Measurements from ENCODE around the gene TTC7B.
A peak's percentile ranks its signal among the peaks of the same experiment; 100 is the strongest.

The TTC7B gene

GRCh38 chr14:90507428-90507827 lies 308.8 kb downstream of the TTC7B start:
- DNase-seq (ENCODE audit: low spot score) = no peak

- no peak for DNase-seq (ENCODE audit: low spot score)
Measured at GRCh38 chr14:90506748-90507147, 309.5 kb downstream of the TTC7B start.

- DNase-seq (ENCODE audit: low spot score) = no peak
Measured at GRCh38 chr14:90505531-90505930, 310.7 kb downstream of the TTC7B start.

- no peak for DNase-seq (ENCODE audit: low spot score)
Measured at GRCh38 chr14:90504643-90505042, 311.6 kb downstream of the TTC7B start.

GRCh38 chr14:90503582-90503981 lies 312.6 kb downstream of the TTC7B start:
- no peak for DNase-seq (ENCODE audit: low spot score)

GRCh38 chr14:90502760-90503159 lies 313.5 kb downstream of the TTC7B start:
- DNase-seq (ENCODE audit: low spot score) = no peak

GRCh38 chr14:90500665-90501370 lies 315.4 kb downstream of the TTC7B start:
- no peak for DNase-seq (ENCODE audit: low spot score)

- DNase-seq (ENCODE audit: low spot score) = no peak
Measured at GRCh38 chr14:90499908-90500664, 316.1 kb downstream of the TTC7B start.

- DNase-seq (ENCODE audit: low spot score) = no peak
Measured at GRCh38 chr14:90499121-90499520, 317.1 kb downstream of the TTC7B start.

GRCh38 chr14:90498198-90498597 lies 318.0 kb downstream of the TTC7B start:
- no peak for DNase-seq (ENCODE audit: low spot score)

GRCh38 chr14:90496379-90496778 lies 319.9 kb downstream of the TTC7B start:
- no peak for DNase-seq (ENCODE audit: low spot score)

GRCh38 chr14:90495357-90496276 lies 320.6 kb downstream of the TTC7B start:
- DNase-seq (ENCODE audit: low spot score) = peak; percentile 74

- DNase-seq (ENCODE audit: low spot score) = no peak
Measured at GRCh38 chr14:90491911-90492531, 324.2 kb downstream of the TTC7B start.

- peak; percentile 45 for DNase-seq (ENCODE audit: low spot score)
Measured at GRCh38 chr14:90491221-90491885, 324.9 kb downstream of the TTC7B start.

GRCh38 chr14:90490720-90491050 lies 325.5 kb downstream of the TTC7B start:
- DNase-seq (ENCODE audit: low spot score) = no peak

- no peak for DNase-seq (ENCODE audit: low spot score)
Measured at GRCh38 chr14:90489916-90490719, 326.1 kb downstream of the TTC7B start.

GRCh38 chr14:90489306-90489705 lies 326.9 kb downstream of the TTC7B start:
- DNase-seq (ENCODE audit: low spot score) = no peak

GRCh38 chr14:90488256-90488655 lies 328.0 kb downstream of the TTC7B start:
- DNase-seq (ENCODE audit: low spot score) = no peak

GRCh38 chr14:90487462-90487861 lies 328.8 kb downstream of the TTC7B start:
- no peak for DNase-seq (ENCODE audit: low spot score)

- no peak for DNase-seq (ENCODE audit: low spot score)
Measured at GRCh38 chr14:90487031-90487430, 329.2 kb downstream of the TTC7B start.

GRCh38 chr14:90484291-90484690 lies 331.9 kb downstream of the TTC7B start:
- no peak for DNase-seq (ENCODE audit: low spot score)
